ENCODE results near the gene ANGPTL7.

ANGPTL7 gene

DNA sequence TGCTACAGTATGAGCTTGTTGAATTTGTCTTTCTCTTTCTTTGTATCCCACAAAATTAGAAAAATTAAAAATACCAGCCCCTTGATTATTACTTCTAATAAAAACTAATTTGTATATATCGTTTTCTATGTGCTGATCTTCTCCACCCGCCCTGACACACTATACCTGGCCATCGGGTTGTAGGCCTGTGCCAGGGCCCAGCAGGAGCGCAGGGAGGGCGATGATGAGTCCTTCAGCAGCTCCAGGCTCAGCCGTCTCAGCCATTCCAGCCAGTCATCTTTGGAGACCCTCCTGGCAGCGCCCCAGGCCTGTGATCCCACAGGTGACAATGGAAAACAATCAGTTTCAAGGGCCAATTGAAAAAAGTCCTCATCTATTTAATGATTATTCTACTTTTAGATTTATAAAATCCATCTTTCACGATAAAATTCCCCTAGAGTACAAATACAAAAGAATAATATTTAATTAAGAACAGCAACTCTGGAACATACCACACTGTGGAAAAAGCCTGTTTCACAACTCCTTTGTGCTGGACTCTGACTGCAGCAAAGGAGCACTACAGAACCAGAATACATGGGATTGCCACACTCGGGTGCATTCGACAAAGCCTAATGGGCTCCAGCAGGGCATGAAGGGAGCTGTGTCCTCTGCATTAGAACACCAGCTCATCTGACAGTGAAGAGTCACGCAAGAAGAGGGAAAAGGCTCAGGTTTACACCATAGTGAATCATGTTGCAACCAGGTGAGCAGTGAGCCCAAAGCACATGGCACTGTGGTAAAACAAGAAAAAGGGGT, 15.4 kb downstream of the ANGPTL7 start:
- DNase-seq (ENCODE audit: low read depth) = no peak

DNA sequence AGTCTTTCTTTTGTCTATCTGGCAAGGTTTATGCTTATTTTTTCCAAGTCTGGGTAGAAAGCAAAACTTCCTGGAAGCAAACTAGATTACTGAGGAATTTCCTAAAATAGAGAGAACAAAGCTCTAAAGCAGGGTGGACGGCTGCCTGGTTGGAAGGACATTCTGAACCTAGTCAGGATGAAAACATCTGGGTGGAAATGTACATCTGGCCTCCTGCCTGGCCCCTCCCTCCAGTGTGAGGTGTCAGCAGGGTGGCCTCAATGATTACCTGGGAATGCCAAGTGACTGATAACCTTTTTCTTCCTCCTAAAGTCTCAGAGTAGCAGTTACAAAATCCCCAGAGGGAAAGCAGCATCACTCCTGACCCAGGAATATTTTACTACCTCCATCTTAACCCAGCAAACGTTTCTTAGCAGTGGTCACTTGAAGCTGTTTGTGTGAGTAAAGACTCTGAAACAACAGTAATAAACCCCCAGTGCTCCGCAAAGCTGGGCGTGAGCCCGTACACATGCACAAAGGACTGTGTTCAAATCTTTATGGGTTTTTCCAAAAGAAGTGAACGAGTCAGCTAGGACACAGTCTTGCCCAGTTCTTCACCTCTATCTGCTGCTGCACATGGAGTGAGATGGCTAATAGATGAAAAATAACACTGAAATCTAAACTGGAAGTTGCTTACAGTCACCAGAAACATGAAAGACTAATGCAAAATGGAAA, 18.9 kb downstream of the ANGPTL7 start:
- DNase-seq (ENCODE audit: low read depth) = no peak

DNA sequence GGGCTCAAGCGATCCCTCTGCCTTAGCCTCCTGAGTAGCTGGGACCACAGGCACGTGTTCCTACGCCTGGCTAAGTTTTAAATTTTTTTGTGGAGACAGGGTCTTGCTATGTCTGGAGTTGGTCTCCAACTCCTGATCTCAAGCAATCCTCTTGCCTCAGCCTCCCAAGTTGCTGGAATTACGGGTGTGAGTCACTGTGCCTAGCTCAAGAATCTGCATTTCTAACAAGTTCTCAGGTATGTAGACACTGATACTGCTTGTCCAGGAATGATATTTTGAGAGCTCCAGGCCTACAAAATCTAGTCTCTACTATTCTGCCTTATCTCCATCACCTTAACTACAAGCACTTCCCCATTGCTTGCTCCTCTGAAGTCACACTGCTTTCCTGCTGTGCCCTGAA, 22.3 kb downstream of the ANGPTL7 start:
- no peak for DNase-seq (ENCODE audit: low read depth)

DNA sequence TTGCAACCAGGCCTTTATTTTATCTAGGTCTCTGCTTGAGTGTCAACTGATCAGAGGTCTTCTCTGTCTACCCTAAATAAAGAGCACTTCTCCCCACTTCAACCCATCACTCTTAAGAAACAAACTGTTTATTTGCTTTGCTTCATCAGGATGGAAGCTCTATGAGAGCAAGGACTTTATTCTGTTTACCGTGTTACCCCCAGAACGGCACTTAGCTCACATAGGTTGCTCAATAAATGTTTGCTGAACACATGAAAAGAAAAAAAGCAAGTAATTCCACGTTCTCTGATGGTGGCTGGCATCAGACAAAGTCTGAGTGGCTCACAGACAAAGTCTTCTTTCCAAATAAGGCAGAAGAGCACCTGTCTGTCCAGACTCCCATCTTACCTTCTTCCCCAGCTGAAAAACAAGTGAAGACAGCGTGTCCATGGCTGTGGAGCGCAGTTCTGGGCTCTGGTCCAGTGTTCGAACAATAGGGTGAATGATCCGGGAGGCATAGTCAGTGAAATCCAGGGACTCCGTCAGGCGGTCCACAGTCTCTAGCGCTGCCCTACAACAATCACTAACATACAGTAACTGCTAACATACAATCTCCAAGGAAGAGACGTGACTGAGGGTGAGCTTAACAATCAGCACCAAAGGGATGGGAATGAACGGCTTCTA, 22.9 kb downstream of the ANGPTL7 start:
- no peak for DNase-seq (ENCODE audit: low read depth)

DNA sequence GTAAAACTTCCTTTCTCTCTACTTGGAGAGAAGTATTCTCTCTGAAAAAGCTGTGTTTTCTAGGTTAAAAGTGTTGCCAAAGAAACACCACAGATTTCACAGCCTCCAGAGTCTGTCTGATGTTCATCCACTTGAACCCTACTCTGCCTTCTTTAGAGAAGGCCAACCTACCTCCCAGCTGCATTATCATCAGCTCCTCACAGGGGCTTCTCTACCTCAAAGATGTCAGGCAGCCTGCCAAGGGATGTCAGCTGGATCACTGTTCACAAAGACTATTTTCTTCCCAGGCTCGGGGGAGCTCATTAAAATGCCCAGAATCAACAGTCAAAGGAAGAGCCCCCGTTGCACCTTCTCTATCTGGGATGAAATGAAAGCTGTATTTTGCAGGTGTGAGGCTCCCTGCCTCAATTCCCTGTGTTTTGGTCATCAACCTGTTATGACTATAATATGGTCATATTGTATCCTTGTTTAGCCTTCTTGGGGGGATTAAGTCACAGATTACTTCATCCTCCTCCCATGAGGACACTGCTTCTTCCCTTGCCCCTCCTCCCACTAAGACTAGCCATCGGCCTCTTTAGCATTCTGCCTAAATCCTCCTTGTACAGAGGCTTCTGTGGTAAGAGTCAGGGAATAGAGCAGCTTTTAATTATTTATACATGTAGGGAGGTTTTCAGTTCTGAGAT, 25.7 kb downstream of the ANGPTL7 start:
- DNase-seq (ENCODE audit: low read depth) = no peak

DNA sequence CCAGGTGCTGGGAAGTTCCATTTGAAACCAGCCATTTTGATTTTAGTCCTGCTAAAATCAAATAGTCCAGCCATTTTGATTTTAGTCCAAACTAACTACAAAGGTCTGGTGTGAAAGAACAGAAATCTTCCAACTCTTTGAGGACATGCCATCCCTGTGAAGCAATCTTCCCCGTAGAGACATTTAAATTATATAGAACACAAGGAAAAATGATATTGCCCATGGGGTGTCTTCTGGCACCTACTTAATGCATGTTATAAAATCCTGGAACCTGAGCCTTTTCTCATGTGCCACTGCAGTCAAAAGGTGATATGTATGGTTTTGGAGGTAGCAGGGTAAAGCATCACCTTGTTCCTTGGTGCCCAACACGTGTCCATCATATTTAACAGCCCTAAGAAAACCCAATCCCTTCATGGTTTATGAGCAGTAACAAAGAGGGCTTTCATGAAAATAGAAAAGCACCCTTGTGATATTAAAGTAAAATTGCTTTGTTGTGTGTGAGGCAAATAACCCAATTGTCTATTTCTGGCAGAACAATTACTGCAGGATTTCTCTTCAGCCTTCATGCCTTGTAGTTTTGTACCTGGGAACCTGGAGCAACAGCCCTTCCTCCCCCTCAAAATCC, 26.3 kb downstream of the ANGPTL7 start:
- no peak for DNase-seq (ENCODE audit: low read depth)

DNA sequence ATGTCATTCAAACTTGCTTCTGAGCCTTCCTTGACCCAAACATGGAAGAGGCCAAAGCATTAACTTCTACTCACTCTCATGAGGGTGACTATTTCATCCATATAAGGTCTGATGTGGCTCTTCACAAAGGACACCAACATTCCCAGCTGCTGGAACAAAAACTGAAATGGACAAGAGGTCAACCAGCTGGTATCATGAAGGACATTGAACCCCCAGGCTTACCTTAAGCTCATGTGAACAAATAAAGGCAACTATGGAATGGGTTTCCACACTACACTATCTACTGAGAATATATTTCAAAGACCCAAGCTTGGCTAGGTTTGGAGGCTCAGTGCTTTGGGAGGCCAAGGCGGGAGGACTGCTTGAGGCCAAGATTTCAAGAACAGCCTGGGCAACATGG, 26.9 kb downstream of the ANGPTL7 start:
- no peak for DNase-seq (ENCODE audit: low read depth)

DNA sequence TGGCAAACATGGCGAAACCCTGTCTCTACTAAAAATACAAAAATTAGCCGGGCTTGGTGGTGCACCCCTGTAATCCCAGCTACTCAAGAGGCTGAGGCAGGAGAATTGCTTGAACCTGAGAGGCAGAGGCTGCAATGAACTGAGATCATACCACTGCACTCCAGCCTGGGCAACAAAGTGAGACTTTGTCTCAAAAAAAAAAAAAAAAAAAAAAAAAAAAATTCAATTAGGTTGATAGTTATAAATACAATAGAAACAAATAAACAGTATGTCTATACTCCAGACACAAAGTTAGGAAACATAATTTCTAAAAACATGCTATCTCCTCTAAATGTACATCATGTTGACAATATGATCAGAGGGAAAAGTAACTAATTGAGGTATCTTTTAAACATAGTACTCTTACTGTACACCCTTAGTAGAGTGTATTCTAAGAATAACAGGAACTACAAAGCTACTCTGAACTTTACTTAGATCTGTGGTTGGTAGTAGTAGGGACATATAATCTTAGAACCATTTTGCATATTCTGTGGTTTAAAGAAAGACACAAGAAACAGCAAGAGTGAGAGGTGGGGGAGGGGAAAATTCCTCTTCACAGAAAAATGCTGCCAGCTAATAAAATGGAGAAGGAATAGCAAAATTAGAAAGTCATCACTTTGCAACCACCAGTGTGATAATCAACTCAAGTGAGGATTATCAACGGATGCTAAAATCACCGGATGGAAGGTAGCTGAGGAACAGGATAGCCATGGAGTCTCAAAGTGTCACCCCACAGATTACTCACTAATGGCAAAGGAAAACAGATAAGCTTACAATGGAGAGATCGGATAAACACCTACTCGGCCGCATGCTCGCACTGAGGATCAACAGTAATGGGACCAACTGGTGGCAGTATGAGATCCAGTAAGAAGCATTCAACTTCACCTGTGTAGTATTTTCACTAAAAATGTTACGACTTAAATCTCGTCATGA, 38.2 kb downstream of the ANGPTL7 start:
- DNase-seq (ENCODE audit: low read depth) = no peak

DNA sequence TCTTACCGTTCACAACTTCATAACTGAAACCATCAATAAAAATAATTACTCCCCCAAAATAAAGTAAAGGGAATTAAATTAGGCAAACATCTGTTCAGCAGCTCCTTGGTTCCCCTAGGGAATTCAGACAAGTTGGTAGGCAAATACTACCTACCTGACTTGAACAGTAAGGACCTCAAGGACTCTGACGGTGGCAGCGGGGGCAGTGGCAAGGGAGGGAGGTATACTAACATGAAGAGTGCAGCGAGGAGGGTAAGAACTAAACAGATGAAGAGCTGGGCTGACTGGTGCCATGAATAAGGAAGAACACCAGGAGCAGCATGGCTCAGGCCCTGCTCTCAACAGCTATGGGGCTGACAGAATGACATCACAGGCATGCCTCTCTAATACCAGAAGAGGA, 40.0 kb downstream of the ANGPTL7 start:
- DNase-seq (ENCODE audit: low read depth) = no peak

DNA sequence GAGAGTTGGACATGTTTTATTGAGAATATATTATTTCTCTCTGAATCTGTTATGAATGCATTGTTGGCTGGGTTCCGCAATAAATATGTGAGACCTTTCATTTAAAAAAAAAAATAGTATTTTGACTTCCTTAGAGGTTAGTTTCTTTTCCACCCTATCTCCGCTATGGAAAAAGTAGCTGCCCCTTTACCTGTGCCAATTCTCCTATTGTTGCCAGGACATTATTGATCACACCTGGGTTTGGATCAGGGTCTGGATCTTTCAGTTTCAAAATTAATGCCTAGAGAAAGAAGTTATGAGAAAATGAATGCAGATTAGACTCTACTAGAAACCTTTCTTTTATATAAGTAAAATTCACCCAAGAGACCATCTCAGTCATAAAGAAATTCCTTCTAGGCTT, 44.1 kb downstream of the ANGPTL7 start:
- DNase-seq (ENCODE audit: low read depth) = no peak

DNA sequence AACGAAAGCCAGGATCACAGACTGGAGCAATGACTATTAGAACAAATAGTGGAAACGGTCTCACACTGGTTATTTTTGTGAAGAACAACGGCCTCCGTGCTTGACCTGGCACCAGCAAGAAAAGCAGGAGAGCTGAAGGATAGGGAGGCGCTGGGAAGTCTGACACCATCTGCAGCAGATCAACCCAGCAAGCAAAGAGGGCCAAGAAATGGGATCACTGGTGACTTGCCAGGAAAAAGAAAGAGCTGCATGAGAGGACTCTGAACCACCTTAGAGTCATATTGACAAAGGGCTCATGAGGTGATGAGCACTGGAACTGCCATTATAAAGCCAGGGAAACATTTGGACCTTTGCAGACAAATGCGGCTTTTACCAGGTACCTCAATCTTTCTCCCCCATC, 48.2 kb downstream of the ANGPTL7 start:
- DNase-seq (ENCODE audit: low read depth) = no peak

DNA sequence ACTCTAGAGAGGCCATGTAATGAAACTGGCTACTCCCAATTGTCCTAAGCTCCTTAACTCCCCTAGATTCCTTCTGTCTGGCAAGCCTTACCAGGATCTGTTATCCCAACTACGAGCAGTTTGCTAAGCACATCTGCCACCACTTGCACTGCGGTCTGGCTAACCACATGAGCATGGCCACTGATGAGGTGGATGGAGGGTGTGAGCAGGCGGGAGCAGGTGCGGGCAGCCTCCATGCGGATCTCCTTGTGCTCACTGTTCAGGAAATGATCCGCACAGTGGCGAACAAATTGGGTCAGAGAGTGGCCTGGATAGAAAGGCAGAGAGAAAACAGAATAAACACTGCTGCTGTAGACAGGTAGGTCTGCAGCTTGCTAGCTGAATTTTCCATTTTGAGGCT, 49.2 kb downstream of the ANGPTL7 start:
- DNase-seq (ENCODE audit: low read depth) = no peak

DNA sequence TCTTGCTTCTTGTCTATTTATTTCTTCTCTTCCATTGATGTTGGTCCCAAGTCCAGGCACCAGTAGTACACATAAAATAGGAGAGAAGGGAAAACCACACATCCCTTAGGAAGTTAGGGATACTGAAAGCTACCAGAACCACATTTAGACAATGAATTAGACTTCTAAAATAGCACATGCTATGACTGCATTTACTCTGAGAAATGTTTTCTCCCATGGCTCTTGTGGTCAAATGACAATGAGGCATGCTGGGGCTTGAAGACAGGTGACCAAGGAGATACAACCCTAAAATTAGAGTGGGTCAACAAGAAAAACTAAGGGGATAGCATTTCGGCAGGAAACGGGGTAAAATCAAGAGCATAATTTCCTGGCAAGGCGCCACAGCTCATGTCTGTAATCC, 56.1 kb downstream of the ANGPTL7 start:
- DNase-seq (ENCODE audit: low read depth) = no peak

All from stimulated activated CD4-positive, alpha-beta T cell treated with anti-CD3 and anti-CD28 coated beads, Interleukin-2, amount 100 ng/mL, for 4 hours (primary cell).